Memory B cell (primary cell): ENCODE measurements around the gene RRP1B.
"Not testable (repeated sequence)": the region's sequence is repeated elsewhere in the genome, so short reads cannot be mapped to it uniquely, and the experiment has no call there.

Experiments
- ATAC-seq: fragments of 150-1000 bp; cut with Tn5 transposase; 2 replicates; pipeline ENCODE4 v1.10.0; 2021; ENCODE audit warnings: low read depth, mild to moderate bottlenecking, moderate library complexity
- DNase-seq, 2 donors: peaks; one replicate each; pipeline ENCODE4 v3.0.0; 2022; ENCODE audit warnings: low spot score in 2 of 2
- H3K27ac Mint-ChIP-seq: one replicate; pipeline ENCODE4 v1.8.0; 2022; ENCODE audit warnings: mild to moderate bottlenecking, moderate library complexity, mixed read lengths
- H3K27me3 Mint-ChIP-seq: one replicate; pipeline ENCODE4 v1.8.0; 2022; ENCODE audit warnings: mixed read lengths
- H3K36me3 Mint-ChIP-seq: one replicate; pipeline ENCODE4 v1.8.0; 2022; ENCODE audit warnings: mild to moderate bottlenecking, mixed read lengths
- H3K4me1 Mint-ChIP-seq: one replicate; pipeline ENCODE4 v1.8.0; 2022; ENCODE audit warnings: mixed read lengths
- H3K4me3 Mint-ChIP-seq: one replicate; pipeline ENCODE4 v1.8.0; 2022; ENCODE audit warnings: mild to moderate bottlenecking, moderate library complexity, mixed read lengths
- H3K9me3 Mint-ChIP-seq: one replicate; pipeline ENCODE4 v1.8.0; 2022; ENCODE audit warnings: mixed read lengths

RRP1B gene

GRCh38 chr21:43659136-43660000, at the start of gene RRP1B, which contains the start of gene HSF2BP:
Gene RRP1B, plus strand, starts transcription at chr21:43659560. Its CDS starts 105 bp downstream, at chr21:43659665.
Gene HSF2BP, minus strand, starts transcription at chr21:43659488. Its CDS starts 1,392 bp downstream, at chr21:43658096.
- no peaks in the 10 kb centered on the region for H3K27me3 Mint-ChIP-seq
- ATAC-seq (peak; percentile 91), DNase-seq (peak; percentile 72 to 88)
- H3K36me3 Mint-ChIP-seq: peaks cover 4% of the 10 kb centered on the region
- no peaks in the 10 kb centered on the region for H3K9me3 Mint-ChIP-seq
- peak within 1 kb of the TSS; percentile 88 for H3K27ac Mint-ChIP-seq
- H3K4me3 Mint-ChIP-seq: peak within 1 kb of the TSS; percentile 91
- H3K4me1 Mint-ChIP-seq: peaks cover 18% of the 10 kb centered on the region

- Mint-ChIP-seq H3K36me3 (no peaks in the 10 kb centered on the region), H3K4me3 (no peak overlapping the region), H3K27ac (no peak overlapping the region), H3K9me3 (no peaks in the 10 kb centered on the region), H3K4me1 (peaks cover 7% of the 10 kb centered on the region), H3K27me3 (peaks cover 2% of the 10 kb centered on the region)
- ATAC-seq (peak; percentile 77), DNase-seq (peak; percentile 28 to 35)
These were observed 47.6 kb upstream of the RRP1B start for GRCh38 chr21:43611598-43612369.

GRCh38 chr21:43613755-43614638, 45.4 kb upstream of the RRP1B start:
- no peaks in the 10 kb centered on the region for H3K9me3 Mint-ChIP-seq
- H3K4me3 Mint-ChIP-seq: no peak overlapping the region
- H3K27ac Mint-ChIP-seq: no peak overlapping the region
- H3K4me1 Mint-ChIP-seq: peaks cover 4% of the 10 kb centered on the region
- DNase-seq: no peak
- no peaks in the 10 kb centered on the region for H3K36me3 Mint-ChIP-seq
- H3K27me3 Mint-ChIP-seq: peaks cover 2% of the 10 kb centered on the region
- no peak for ATAC-seq

- Mint-ChIP-seq H3K4me3 (no peak overlapping the region), H3K4me1 (peaks cover 4% of the 10 kb centered on the region)
These were observed 44.5 kb upstream of the RRP1B start for GRCh38 chr21:43614839-43615238.

GRCh38 chr21:43616861-43617260, 42.5 kb upstream of the RRP1B start:
- H3K27ac Mint-ChIP-seq, H3K4me3 Mint-ChIP-seq: not testable (repeated sequence)

More at GRCh38 chr21:43614839-43615238, 44.5 kb upstream of the RRP1B start:
- ATAC-seq: no peak
- H3K27ac Mint-ChIP-seq: no peak overlapping the region
- no peak for DNase-seq
- H3K9me3 Mint-ChIP-seq: peaks cover under 1% of the 10 kb centered on the region
- peaks cover 3% of the 10 kb centered on the region for H3K36me3 Mint-ChIP-seq
- peaks cover 2% of the 10 kb centered on the region for H3K27me3 Mint-ChIP-seq

GRCh38 chr21:43618940-43619339, 40.4 kb upstream of the RRP1B start:
- Mint-ChIP-seq H3K9me3 (peaks cover 7% of the 10 kb centered on the region), H3K36me3 (peaks cover 9% of the 10 kb centered on the region), H3K4me3 (no peak overlapping the region), H3K27ac (no peak overlapping the region), H3K4me1 (peaks cover 5% of the 10 kb centered on the region), H3K27me3 (peaks cover 3% of the 10 kb centered on the region)
- DNase-seq (no peak), ATAC-seq (no peak)

More at GRCh38 chr21:43616861-43617260, 42.5 kb upstream of the RRP1B start:
- not testable (repeated sequence) for H3K4me1 Mint-ChIP-seq, H3K36me3 Mint-ChIP-seq, DNase-seq, H3K27me3 Mint-ChIP-seq, ATAC-seq, H3K9me3 Mint-ChIP-seq

- Mint-ChIP-seq H3K4me1 (peaks cover 5% of the 10 kb centered on the region), H3K27me3 (peaks cover 3% of the 10 kb centered on the region), H3K4me3 (no peak overlapping the region), H3K36me3 (peaks cover 9% of the 10 kb centered on the region), H3K27ac (no peak overlapping the region), H3K9me3 (peaks cover 7% of the 10 kb centered on the region)
- ATAC-seq: no peak
- DNase-seq: no peak
These were observed 40.0 kb upstream of the RRP1B start for GRCh38 chr21:43619344-43619743.

- ATAC-seq: no peak
- Mint-ChIP-seq H3K27ac (no peak overlapping the region), H3K9me3 (peaks cover 7% of the 10 kb centered on the region), H3K4me1 (peaks cover 5% of the 10 kb centered on the region), H3K4me3 (no peak overlapping the region), H3K27me3 (peaks cover 3% of the 10 kb centered on the region), H3K36me3 (peaks cover 9% of the 10 kb centered on the region)
- DNase-seq: no peak
These were observed 39.5 kb upstream of the RRP1B start for GRCh38 chr21:43619856-43620255.

- no peak overlapping the region for H3K27ac Mint-ChIP-seq
- peaks cover 4% of the 10 kb centered on the region for H3K27me3 Mint-ChIP-seq
- ATAC-seq (no peak), DNase-seq (no peak)
- H3K9me3 Mint-ChIP-seq: peaks cover 7% of the 10 kb centered on the region
- H3K36me3 Mint-ChIP-seq: peaks cover 9% of the 10 kb centered on the region
- H3K4me3 Mint-ChIP-seq: no peak overlapping the region
- peaks cover 5% of the 10 kb centered on the region for H3K4me1 Mint-ChIP-seq
These were observed 36.6 kb upstream of the RRP1B start for GRCh38 chr21:43622796-43623195.

- Mint-ChIP-seq H3K4me1 (peaks cover 5% of the 10 kb centered on the region), H3K4me3 (no peak overlapping the region), H3K36me3 (peaks cover 12% of the 10 kb centered on the region), H3K27me3 (peaks cover 4% of the 10 kb centered on the region), H3K9me3 (peaks cover 10% of the 10 kb centered on the region), H3K27ac (no peak overlapping the region)
- DNase-seq (no peak), ATAC-seq (no peak)
These were observed 35.8 kb upstream of the RRP1B start for GRCh38 chr21:43623588-43623987.

- H3K27me3 Mint-ChIP-seq: peaks cover 5% of the 10 kb centered on the region
- DNase-seq: no peak
- H3K9me3 Mint-ChIP-seq: peaks cover 10% of the 10 kb centered on the region
- peaks cover 11% of the 10 kb centered on the region for H3K36me3 Mint-ChIP-seq
- no peak overlapping the region for H3K27ac Mint-ChIP-seq
- no peak overlapping the region for H3K4me3 Mint-ChIP-seq
- no peak for ATAC-seq
- H3K4me1 Mint-ChIP-seq: peaks cover 5% of the 10 kb centered on the region
These were observed 35.0 kb upstream of the RRP1B start for GRCh38 chr21:43624339-43624738.

GRCh38 chr21:43626390-43626789, 33.0 kb upstream of the RRP1B start:
- ATAC-seq (no peak), DNase-seq (no peak)
- H3K4me3 Mint-ChIP-seq: no peak overlapping the region
- H3K9me3 Mint-ChIP-seq: peaks cover 5% of the 10 kb centered on the region
- peaks cover 9% of the 10 kb centered on the region for H3K27me3 Mint-ChIP-seq
- peaks cover 5% of the 10 kb centered on the region for H3K4me1 Mint-ChIP-seq
- H3K36me3 Mint-ChIP-seq: peaks cover 7% of the 10 kb centered on the region
- no peak overlapping the region for H3K27ac Mint-ChIP-seq

GRCh38 chr21:43627527-43627926, 31.8 kb upstream of the RRP1B start:
- DNase-seq: no peak
- peaks cover 19% of the 10 kb centered on the region for H3K27me3 Mint-ChIP-seq

More at GRCh38 chr21:43627527-43627926, 31.8 kb upstream of the RRP1B start:
- H3K36me3 Mint-ChIP-seq: peaks cover 7% of the 10 kb centered on the region
- no peak overlapping the region for H3K27ac Mint-ChIP-seq
- no peak for ATAC-seq
- H3K4me3 Mint-ChIP-seq: no peak overlapping the region
- H3K9me3 Mint-ChIP-seq: peaks cover 5% of the 10 kb centered on the region
- H3K4me1 Mint-ChIP-seq: no peaks in the 10 kb centered on the region
